Measurements from ENCODE around the gene ZBTB49.

DNA sequence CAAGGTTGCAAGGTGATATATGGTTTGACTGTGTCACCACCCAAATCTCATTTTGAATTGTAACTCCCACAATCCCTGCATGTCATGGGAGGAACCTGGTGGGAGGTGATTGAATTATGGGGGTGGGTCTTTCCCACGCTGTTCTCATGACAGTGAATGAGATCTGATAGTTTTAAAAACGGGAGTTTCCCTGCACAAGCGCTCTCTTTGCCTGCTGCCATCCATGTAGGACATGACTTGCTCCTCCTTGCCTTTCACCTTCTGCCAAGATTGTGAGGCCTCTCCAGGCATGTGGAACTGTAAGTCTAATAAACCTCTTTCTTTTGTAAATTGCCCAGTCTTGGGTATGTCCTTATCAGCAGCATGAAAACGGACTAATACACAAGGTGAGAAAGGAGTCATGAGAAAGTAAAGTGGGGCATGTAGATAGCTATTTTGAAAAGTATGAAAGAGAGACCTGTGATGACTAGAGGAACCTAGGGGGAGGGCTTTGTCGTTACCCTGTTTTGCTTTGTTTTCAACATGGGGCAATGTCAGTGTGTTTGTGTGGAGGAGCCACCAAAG lies 6.3 kb downstream of the ZBTB49 start:
- TF ChIP-seq, protein P1, sequence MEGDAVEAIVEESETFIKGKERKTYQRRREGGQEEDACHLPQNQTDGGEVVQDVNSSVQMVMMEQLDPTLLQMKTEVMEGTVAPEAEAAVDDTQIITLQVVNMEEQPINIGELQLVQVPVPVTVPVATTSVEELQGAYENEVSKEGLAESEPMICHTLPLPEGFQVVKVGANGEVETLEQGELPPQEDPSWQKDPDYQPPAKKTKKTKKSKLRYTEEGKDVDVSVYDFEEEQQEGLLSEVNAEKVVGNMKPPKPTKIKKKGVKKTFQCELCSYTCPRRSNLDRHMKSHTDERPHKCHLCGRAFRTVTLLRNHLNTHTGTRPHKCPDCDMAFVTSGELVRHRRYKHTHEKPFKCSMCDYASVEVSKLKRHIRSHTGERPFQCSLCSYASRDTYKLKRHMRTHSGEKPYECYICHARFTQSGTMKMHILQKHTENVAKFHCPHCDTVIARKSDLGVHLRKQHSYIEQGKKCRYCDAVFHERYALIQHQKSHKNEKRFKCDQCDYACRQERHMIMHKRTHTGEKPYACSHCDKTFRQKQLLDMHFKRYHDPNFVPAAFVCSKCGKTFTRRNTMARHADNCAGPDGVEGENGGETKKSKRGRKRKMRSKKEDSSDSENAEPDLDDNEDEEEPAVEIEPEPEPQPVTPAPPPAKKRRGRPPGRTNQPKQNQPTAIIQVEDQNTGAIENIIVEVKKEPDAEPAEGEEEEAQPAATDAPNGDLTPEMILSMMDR (IDR thresholded peaks at IDR 0.05) = no peak
- TF ChIP-seq E2F4 (CRISPR knock-in tag; IDR thresholded peaks at IDR 0.05; ENCODE audit: borderline replicate concordance, low read depth) = no peak
- TF ChIP-seq IRF2 (CRISPR knock-in tag; IDR thresholded peaks at IDR 0.05; ENCODE audit: borderline replicate concordance, low read depth) = no peak
- TF ChIP-seq ZNF138 (CRISPR knock-in tag; conservative IDR thresholded peaks at IDR 0.05) = no peak
- TF ChIP-seq FOXP4 (CRISPR knock-in tag; IDR thresholded peaks at IDR 0.05) = no peak
- no peak for TF ChIP-seq MLX (CRISPR knock-in tag; IDR thresholded peaks at IDR 0.05)
- TF ChIP-seq ZNF263 (CRISPR knock-in tag; IDR thresholded peaks at IDR 0.05; ENCODE audit: low read depth) = no peak
